Stimulated activated CD4-positive, alpha-beta T cell treated with anti-CD3 and anti-CD28 coated beads, Interleukin-1b, Interleukin-23, amount 100 ng/mL, for 48 hours (primary cell): ENCODE measurements around the gene STON1.

ENCODE experiments used
- DNase-seq: peaks from one replicate; pipeline ENCODE4 v3.0.0-alpha.2; 2020

Gene STON1

DNA sequence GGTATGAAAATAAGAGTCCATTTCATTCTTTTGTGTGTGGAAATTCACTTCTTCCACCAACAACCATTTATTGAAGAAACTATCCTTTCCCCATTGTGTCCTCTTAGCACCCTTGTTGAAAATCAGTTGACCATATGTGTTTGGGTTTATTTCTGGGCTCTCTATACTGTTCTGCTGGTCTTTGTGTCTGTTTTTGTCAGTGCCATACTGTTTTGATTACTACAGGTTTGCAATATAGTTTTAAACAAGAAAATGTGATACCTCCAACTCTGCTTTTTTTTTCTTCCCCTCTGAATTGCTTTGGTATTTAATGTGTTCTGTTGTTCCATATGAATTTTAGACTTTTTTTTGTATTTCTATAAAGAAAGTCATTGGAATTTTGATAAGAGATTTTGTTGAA lies 96.1 kb downstream of the STON1 start:
- DNase-seq = no peak

DNA sequence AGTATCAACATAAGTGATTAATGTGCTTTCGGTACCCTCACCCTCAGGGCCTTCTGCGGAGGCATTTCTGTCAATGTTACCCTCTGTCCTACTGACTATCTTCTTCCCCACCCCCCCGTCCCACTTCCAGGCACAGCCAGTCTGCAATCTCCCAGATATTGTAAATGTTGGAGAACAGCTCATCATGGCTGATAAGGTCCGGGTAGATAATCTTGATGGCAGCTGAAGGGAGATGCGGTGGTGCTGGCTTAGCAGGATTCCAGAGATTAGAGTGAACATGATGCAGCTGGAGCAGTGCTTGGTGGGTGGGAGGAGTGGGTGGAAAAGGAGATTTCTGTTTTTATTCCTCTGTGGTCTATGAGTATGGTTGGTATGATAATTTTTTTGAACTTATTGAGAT lies 103.2 kb downstream of the STON1 start:
- no peak for DNase-seq

DNA sequence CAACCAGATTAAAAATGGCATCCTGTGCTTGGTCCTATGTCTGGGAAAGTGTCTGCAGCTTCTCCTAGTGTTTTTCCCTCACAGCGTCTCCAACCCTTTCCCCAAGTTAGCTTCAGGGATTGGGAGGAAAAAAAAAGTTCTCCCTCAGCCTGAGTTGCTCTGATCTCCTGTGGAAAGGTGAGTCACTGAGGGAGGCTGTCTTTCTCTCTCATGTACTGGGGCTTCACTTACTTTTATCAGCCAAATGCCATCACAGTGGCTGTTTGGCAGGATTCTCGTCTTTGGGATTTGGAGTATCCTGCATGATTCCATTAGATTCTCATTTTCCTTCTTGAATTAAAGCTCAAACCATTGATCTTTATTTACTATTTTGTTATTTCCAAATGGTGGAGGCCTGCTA lies 105.8 kb downstream of the STON1 start:
- DNase-seq = no peak

DNA sequence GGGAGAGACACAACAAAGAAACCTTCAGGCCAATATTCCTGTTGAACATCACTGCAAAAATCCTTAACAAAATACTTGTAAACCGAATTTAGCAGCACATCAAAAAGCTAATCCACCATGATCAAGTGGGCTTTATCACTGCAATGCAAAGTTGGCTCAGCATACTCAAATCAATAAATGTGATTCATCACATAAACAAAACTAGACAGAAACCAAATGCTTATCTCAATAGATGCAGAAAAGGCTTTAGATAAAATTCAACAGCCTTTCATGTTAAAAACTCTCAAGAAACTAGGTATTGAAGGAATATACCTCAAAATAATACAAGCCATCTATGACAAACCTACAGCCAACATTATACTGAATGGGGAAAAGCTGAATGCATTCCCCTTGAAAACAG lies 108.3 kb downstream of the STON1 start:
- no peak for DNase-seq
